ENCODE results near the gene PHTF2. TPM values are rescaled to one million over a fixed set of nuclear protein-coding genes. Genes with fewer than 3 reads are reported as not detected.

Gene PHTF2
- total and polyA plus RNA-seq, 10 of the 15 experiments (the other 5 are each of a cell fraction or from before 2014, with no cell fraction given) = 12.9 to 41.8 (median 27.0) TPM

DNA sequence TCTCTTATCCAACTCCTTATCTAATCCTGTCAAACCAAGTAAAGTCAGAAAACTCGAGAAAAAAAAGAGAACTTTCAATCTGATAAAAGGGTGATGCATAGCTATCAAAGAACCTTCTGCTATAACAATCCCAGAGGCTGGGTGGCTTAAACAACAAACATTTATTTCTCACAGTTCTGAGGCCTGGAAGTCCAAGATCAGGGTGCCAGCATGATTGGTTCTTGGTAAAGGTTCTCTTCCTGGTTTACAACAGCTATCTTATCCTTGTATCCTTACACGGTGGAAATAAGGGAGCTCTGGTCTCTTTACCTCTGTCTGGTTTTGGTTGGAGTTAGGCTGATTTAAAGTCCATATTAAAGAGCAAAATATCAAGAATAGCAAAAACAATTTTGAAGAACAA is 131.9 kb downstream of the PHTF2 start:
- POLR2A ChIA-PET = no interaction called here

More for the DNA sequence above, 131.9 kb downstream of the PHTF2 start:
- in situ Hi-C loops (cut with MboI) (loop anchor here (10.0 kb wide), 1 partner anchor 276 kb away; no protein-coding TSS in a partner anchor), intact Hi-C loops (cut with micrococcal nuclease; ENCODE audit: unreplicated experiment) (no loop called here)
- H3K79me2 ChIP-seq (ENCODE audit: control insufficient read depth, insufficient read depth, low read length) = no peaks in the 10 kb centered on the region
- no peak overlapping the region for H3K4me3 ChIP-seq
- H4K20me1 ChIP-seq (ENCODE audit: control insufficient read depth, insufficient read depth) = no peaks in the 10 kb centered on the region; the same call in 1 of the 2 replicates
- 90% methylated on average over 2 of the region's 2 CpGs for WGBS (ENCODE audit: insufficient coverage, insufficient replicate concordance, low lambda C conversion rate, missing lambda C conversion rate)
- DNase-seq (ENCODE audit: low read depth, low spot score) = no peak
- RAD21 ChIA-PET (ENCODE audit: unreplicated experiment) = no interaction called here
- SMC1A ChIA-PET (ENCODE audit: uncharacterized antibody, unreplicated experiment) = no interaction called here
- no peak for ATAC-seq
- TF ChIP-seq POLR2A (IDR thresholded peaks at IDR 0.05; ENCODE audit: low read depth, low read length) (no peak), YY1 (IDR thresholded peaks at IDR 0.05; ENCODE audit: low read depth, low read length) (no peak)
- TF ChIP-seq, protein P1, sequence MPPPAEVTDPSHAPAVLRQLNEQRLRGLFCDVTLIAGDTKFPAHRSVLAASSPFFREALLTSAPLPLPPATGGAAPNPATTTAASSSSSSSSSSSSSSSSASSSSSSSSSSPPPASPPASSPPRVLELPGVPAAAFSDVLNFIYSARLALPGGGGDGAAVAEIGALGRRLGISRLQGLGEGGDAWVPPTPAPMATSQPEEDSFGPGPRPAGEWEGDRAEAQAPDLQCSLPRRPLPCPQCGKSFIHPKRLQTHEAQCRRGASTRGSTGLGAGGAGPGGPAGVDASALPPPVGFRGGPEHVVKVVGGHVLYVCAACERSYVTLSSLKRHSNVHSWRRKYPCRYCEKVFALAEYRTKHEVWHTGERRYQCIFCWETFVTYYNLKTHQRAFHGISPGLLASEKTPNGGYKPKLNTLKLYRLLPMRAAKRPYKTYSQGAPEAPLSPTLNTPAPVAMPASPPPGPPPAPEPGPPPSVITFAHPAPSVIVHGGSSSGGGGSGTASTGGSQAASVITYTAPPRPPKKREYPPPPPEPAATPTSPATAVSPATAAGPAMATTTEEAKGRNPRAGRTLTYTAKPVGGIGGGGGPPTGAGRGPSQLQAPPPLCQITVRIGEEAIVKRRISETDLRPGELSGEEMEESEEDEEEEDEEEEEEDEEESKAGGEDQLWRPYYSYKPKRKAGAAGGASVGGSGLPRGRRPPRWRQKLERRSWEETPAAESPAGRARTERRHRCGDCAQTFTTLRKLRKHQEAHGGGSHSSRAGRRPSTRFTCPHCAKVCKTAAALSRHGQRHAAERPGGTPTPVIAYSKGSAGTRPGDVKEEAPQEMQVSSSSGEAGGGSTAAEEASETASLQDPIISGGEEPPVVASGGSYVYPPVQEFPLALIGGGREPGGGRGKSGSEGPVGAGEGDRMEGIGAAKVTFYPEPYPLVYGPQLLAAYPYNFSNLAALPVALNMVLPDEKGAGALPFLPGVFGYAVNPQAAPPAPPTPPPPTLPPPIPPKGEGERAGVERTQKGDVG (CRISPR knock-in tag; IDR thresholded peaks at IDR 0.05) = no peak
- H3K9ac ChIP-seq (ENCODE audit: control insufficient read depth, insufficient read depth, low read length) = no peak overlapping the region
- no peaks in the 10 kb centered on the region for H3K36me3 ChIP-seq (ENCODE audit: control insufficient read depth in 2 of 2, insufficient read depth in 2 of 2, low read length in 1 of 2)
- no peaks in the 10 kb centered on the region for H3K4me1 ChIP-seq (ENCODE audit: control insufficient read depth, insufficient read depth, low read length)
- CTCF ChIA-PET = interaction anchor here (0.8 to 3.3 kb wide), 2 partner anchors 13 to 272 kb away, joined by 3 to 13 read pairs; no protein-coding TSS in a partner anchor
- no peak for FAIRE-seq
- H3K27ac ChIP-seq (ENCODE audit: control insufficient read depth, insufficient read depth) = no peak overlapping the region
- no peak overlapping the region for H2AFZ ChIP-seq (ENCODE audit: control insufficient read depth, low read depth, low read length)
- BruUV-seq (replicated peaks) = no TSS peak
- H3K27me3 ChIP-seq (replicated peaks in 1 of 2; ENCODE audit: control insufficient read depth in 2 of 2, insufficient read depth in 2 of 2, low read length in 1 of 2) = no peaks in the 10 kb centered on the region
- no peaks in the 10 kb centered on the region for H3K9me3 ChIP-seq (replicated peaks; ENCODE audit: control insufficient read depth, insufficient read depth, low read length)
- H3K4me2 ChIP-seq (ENCODE audit: control insufficient read depth, insufficient read depth) = no peak overlapping the region
